Panc1 (cell line): Measurements from ENCODE around the gene SHOC2.

Experiments used
- POLR2AphosphoS5 ChIP-seq: IDR thresholded peaks from 2 replicates; pipeline ENCODE4 v1.6.1; 2012; ENCODE audit warnings: mild to moderate bottlenecking, low read depth, low read length, moderate library complexity
- TCF7L2 ChIP-seq: IDR thresholded peaks from 2 replicates; pipeline ENCODE4 v1.6.1; 2011; ENCODE audit warnings: mild to moderate bottlenecking, low read depth, low read length, inconsistent platforms
- TF ChIP-seq, protein P1 (sequence below): fragments of 450-650 bp; IDR thresholded peaks from 2 replicates; pipeline ENCODE4 v1.5.1; 2017; ENCODE audit warnings: mild to moderate bottlenecking

DNA sequence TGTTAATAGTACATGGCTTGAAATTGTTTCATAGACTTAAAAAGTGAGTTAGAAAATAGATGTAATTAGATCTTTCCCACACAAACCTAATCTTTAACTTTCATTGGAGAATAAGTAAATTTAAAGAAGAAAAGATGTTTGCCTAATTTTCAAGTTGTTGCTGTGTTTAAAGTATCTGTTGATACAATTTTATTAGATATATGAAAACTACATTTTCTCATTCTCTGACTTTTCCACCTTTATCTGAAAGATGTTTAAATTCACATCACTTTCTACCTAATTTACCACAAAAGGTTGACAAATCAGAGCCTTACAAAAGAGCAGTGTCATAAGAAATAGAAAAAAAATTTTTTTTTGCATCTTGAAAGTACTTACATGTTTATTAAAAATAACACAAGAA lies 45.8 kb downstream of the SHOC2 start:
- TF ChIP-seq, protein P1, sequence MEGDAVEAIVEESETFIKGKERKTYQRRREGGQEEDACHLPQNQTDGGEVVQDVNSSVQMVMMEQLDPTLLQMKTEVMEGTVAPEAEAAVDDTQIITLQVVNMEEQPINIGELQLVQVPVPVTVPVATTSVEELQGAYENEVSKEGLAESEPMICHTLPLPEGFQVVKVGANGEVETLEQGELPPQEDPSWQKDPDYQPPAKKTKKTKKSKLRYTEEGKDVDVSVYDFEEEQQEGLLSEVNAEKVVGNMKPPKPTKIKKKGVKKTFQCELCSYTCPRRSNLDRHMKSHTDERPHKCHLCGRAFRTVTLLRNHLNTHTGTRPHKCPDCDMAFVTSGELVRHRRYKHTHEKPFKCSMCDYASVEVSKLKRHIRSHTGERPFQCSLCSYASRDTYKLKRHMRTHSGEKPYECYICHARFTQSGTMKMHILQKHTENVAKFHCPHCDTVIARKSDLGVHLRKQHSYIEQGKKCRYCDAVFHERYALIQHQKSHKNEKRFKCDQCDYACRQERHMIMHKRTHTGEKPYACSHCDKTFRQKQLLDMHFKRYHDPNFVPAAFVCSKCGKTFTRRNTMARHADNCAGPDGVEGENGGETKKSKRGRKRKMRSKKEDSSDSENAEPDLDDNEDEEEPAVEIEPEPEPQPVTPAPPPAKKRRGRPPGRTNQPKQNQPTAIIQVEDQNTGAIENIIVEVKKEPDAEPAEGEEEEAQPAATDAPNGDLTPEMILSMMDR = no peak
- TF ChIP-seq TCF7L2 (no peak), POLR2AphosphoS5 (no peak)
